GM19328 (cell line): ENCODE data around the gene CELSR1.
"Not testable (repeated sequence)": the region's sequence is repeated elsewhere in the genome, so short reads cannot be mapped to it uniquely, and the experiment has no call there.

ENCODE experiments used
- ATAC-seq: cut with Tn5 transposase; IDR thresholded peaks from one replicate; pipeline ENCODE4 v1.9.1; 2021; ENCODE audit warnings: mild to moderate bottlenecking, moderate library complexity; ENCODE audit not compliant: unreplicated experiment

The CELSR1 gene

GRCh38 chr22:46407748-46408147 is 129.7 kb downstream of the CELSR1 start:
- no peak for ATAC-seq

GRCh38 chr22:46406791-46407190 is 130.6 kb downstream of the CELSR1 start:
- ATAC-seq, result no peak

GRCh38 chr22:46406349-46406748 is 131.1 kb downstream of the CELSR1 start:
- ATAC-seq, result no peak

GRCh38 chr22:46405901-46406300 is 131.5 kb downstream of the CELSR1 start:
- ATAC-seq, result no peak

- ATAC-seq, result not testable (repeated sequence)
These were observed 133.5 kb downstream of the CELSR1 start for GRCh38 chr22:46403880-46404279.

GRCh38 chr22:46402505-46402904 is 134.9 kb downstream of the CELSR1 start:
- no peak for ATAC-seq

- ATAC-seq, result no peak
These were observed 136.1 kb downstream of the CELSR1 start for GRCh38 chr22:46401370-46401769.

- ATAC-seq, result no peak
These were observed 138.0 kb downstream of the CELSR1 start for GRCh38 chr22:46399251-46400024.

GRCh38 chr22:46397951-46398350 is 139.5 kb downstream of the CELSR1 start:
- no peak for ATAC-seq

GRCh38 chr22:46397514-46397913 is 139.9 kb downstream of the CELSR1 start:
- ATAC-seq, result no peak

GRCh38 chr22:46397049-46397448 is 140.4 kb downstream of the CELSR1 start:
- not testable (repeated sequence) for ATAC-seq

- no peak for ATAC-seq
These were observed 142.3 kb downstream of the CELSR1 start for GRCh38 chr22:46395145-46395544.

GRCh38 chr22:46394622-46395021 is 142.8 kb downstream of the CELSR1 start:
- no peak for ATAC-seq

GRCh38 chr22:46393873-46394272 is 143.5 kb downstream of the CELSR1 start:
- no peak for ATAC-seq

GRCh38 chr22:46392137-46392844 is 145.1 kb downstream of the CELSR1 start:
- no peak for ATAC-seq

- ATAC-seq, result no peak
These were observed 145.8 kb downstream of the CELSR1 start for GRCh38 chr22:46391486-46392136.

GRCh38 chr22:46390652-46391301 is 146.6 kb downstream of the CELSR1 start:
- no peak for ATAC-seq

- ATAC-seq, result no peak
These were observed 147.2 kb downstream of the CELSR1 start for GRCh38 chr22:46390105-46390651.

GRCh38 chr22:46389081-46389480 is 148.3 kb downstream of the CELSR1 start:
- ATAC-seq, result no peak

GRCh38 chr22:46388647-46389046 is 148.8 kb downstream of the CELSR1 start:
- ATAC-seq, result no peak

GRCh38 chr22:46387748-46388147 is 149.7 kb downstream of the CELSR1 start:
- no peak for ATAC-seq
